ENCODE measurements around the gene MPZL2. TPM values are rescaled to one million over a fixed set of nuclear protein-coding genes. Genes with fewer than 3 reads are reported as not detected.

Gene MPZL2
- total RNA-seq, 1 experiment from 2014 or later = 1.2 TPM

DNA sequence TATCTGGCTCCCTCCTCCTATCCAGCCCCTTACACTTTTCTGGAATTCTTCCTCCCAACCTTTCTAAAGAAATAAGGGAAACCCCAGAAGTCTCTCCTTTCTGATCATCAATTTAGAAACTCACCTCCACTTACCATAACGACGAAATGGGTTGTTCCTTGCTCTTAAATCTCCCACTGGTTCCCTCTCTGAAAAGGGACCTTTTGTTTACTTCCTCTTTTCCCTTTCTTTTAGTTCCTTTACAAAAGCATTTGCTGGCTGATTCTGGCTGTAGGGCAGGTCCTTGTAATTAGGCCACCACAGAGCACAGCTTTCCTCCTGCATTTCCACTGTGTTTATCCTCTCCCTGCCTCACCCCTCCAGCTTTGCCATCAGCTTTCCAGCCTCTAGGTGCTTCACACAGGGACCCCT is 51.3 kb downstream of the MPZL2 start:
- ChIA-PET CTCF (interaction anchor here (0.9 to 5.8 kb wide), 3 partner anchors 14 to 103 kb away, joined by 3 to 44 read pairs (median 5); no protein-coding TSS in a partner anchor), POLR2A (no interaction called here)
- Mint-ChIP-seq H3K36me3 (no peaks in the 10 kb centered on the region), H3K9me3 (no peaks in the 10 kb centered on the region), H3K27me3 (ENCODE audit: low read depth) (peaks cover 15% of the 10 kb centered on the region), H3K27ac (peak overlapping the region; percentile 51), H3K4me3 (no peak overlapping the region), H3K4me1 (peaks cover 48% of the 10 kb centered on the region)
- DNase-seq (ENCODE audit: low spot score) (no peak), ATAC-seq (peak; percentile 20; the same call in 1 of the 2 replicates)
- TF ChIP-seq RORB (CRISPR knock-in tag; IDR thresholded peaks at IDR 0.05) = no peak
- TF ChIP-seq ZNF512 (CRISPR knock-in tag; IDR thresholded peaks at IDR 0.05; ENCODE audit: borderline replicate concordance) = no peak
- TF ChIP-seq GTF2I (CRISPR knock-in tag; conservative IDR thresholded peaks at IDR 0.05) = peak; percentile 79
- TF ChIP-seq, protein P1, sequence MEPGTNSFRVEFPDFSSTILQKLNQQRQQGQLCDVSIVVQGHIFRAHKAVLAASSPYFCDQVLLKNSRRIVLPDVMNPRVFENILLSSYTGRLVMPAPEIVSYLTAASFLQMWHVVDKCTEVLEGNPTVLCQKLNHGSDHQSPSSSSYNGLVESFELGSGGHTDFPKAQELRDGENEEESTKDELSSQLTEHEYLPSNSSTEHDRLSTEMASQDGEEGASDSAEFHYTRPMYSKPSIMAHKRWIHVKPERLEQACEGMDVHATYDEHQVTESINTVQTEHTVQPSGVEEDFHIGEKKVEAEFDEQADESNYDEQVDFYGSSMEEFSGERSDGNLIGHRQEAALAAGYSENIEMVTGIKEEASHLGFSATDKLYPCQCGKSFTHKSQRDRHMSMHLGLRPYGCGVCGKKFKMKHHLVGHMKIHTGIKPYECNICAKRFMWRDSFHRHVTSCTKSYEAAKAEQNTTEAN (CRISPR knock-in tag; IDR thresholded peaks at IDR 0.05) = no peak
- TF ChIP-seq NR2C2 (CRISPR knock-in tag; IDR thresholded peaks at IDR 0.05) = no peak
- TF ChIP-seq ATF2 (CRISPR knock-in tag; IDR thresholded peaks at IDR 0.05; ENCODE audit: borderline replicate concordance, low read depth) = no peak
- TF ChIP-seq MXD4 (CRISPR knock-in tag; IDR thresholded peaks at IDR 0.05; ENCODE audit: borderline replicate concordance) = no peak
- no peak for TF ChIP-seq TEAD4 (CRISPR knock-in tag; IDR thresholded peaks at IDR 0.05)

GRCh38 chr11:118212131-118212725 is 51.9 kb downstream of the MPZL2 start:
- no peaks in the 10 kb centered on the region for H3K36me3 Mint-ChIP-seq
- peak overlapping the region; percentile 49; the same call in 1 of the 2 replicates for H3K27ac Mint-ChIP-seq
- TF ChIP-seq, protein P2, sequence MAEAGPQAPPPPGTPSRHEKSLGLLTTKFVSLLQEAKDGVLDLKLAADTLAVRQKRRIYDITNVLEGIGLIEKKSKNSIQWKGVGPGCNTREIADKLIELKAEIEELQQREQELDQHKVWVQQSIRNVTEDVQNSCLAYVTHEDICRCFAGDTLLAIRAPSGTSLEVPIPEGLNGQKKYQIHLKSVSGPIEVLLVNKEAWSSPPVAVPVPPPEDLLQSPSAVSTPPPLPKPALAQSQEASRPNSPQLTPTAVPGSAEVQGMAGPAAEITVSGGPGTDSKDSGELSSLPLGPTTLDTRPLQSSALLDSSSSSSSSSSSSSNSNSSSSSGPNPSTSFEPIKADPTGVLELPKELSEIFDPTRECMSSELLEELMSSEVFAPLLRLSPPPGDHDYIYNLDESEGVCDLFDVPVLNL (CRISPR knock-in tag; IDR thresholded peaks at IDR 0.05; ENCODE audit: borderline replicate concordance, low read depth) = no peak
- peak; percentile 87 for TF ChIP-seq GABPB1 (CRISPR knock-in tag; IDR thresholded peaks at IDR 0.05)
- H3K27me3 Mint-ChIP-seq (ENCODE audit: low read depth) = peaks cover 17% of the 10 kb centered on the region
- no peak overlapping the region for H3K4me3 Mint-ChIP-seq
- H3K9me3 Mint-ChIP-seq = no peaks in the 10 kb centered on the region
- DNase-seq (ENCODE audit: low spot score) = no peak
- peaks cover 48% of the 10 kb centered on the region for H3K4me1 Mint-ChIP-seq
- 0 out of 2 replicates have a peak, but pooled peaks have one; percentile 6 for ATAC-seq
- POLR2A ChIA-PET = no interaction called here
- CTCF ChIA-PET = interaction anchor here (0.9 to 5.8 kb wide), 8 partner anchors 14 to 265 kb away, joined by 3 to 44 read pairs (median 4); no protein-coding TSS in a partner anchor

- H3K9me3 Mint-ChIP-seq = no peaks in the 10 kb centered on the region
- POLR2A ChIA-PET = no interaction called here
- H3K27ac Mint-ChIP-seq = peak overlapping the region; percentile 26; the same call in 1 of the 2 replicates
- CTCF ChIA-PET = interaction anchor here (0.6 to 5.8 kb wide), 6 partner anchors 13 to 1095 kb away, joined by 3 to 44 read pairs (median 4); no protein-coding TSS in a partner anchor
- H3K4me3 Mint-ChIP-seq = no peak overlapping the region
- H3K27me3 Mint-ChIP-seq (ENCODE audit: low read depth) = peaks cover 27% of the 10 kb centered on the region
- H3K4me1 Mint-ChIP-seq = peaks cover 56% of the 10 kb centered on the region
- H3K36me3 Mint-ChIP-seq = no peaks in the 10 kb centered on the region
- DNase-seq (ENCODE audit: low spot score) (peak; percentile 38), ATAC-seq (peak; percentile 79)
- TF ChIP-seq CBFB (CRISPR knock-in tag; IDR thresholded peaks at IDR 0.05; ENCODE audit: low read depth) = no peak
- no peak; the same call in 1 of the 2 replicates for TF ChIP-seq SP1 (CRISPR knock-in tag; conservative IDR thresholded peaks at IDR 0.05)
- no peak for TF ChIP-seq HMGA2 (CRISPR knock-in tag; IDR thresholded peaks at IDR 0.05)
- TF ChIP-seq NFYB (CRISPR knock-in tag; conservative IDR thresholded peaks at IDR 0.05; ENCODE audit: low read depth) = no peak
- TF ChIP-seq MYBL2 (CRISPR knock-in tag; IDR thresholded peaks at IDR 0.05) = no peak
- TF ChIP-seq ZNF423 (CRISPR knock-in tag; IDR thresholded peaks at IDR 0.05) = no peak
- TF ChIP-seq NFATC4 (CRISPR knock-in tag; IDR thresholded peaks at IDR 0.05) = no peak
- TF ChIP-seq, protein P3, sequence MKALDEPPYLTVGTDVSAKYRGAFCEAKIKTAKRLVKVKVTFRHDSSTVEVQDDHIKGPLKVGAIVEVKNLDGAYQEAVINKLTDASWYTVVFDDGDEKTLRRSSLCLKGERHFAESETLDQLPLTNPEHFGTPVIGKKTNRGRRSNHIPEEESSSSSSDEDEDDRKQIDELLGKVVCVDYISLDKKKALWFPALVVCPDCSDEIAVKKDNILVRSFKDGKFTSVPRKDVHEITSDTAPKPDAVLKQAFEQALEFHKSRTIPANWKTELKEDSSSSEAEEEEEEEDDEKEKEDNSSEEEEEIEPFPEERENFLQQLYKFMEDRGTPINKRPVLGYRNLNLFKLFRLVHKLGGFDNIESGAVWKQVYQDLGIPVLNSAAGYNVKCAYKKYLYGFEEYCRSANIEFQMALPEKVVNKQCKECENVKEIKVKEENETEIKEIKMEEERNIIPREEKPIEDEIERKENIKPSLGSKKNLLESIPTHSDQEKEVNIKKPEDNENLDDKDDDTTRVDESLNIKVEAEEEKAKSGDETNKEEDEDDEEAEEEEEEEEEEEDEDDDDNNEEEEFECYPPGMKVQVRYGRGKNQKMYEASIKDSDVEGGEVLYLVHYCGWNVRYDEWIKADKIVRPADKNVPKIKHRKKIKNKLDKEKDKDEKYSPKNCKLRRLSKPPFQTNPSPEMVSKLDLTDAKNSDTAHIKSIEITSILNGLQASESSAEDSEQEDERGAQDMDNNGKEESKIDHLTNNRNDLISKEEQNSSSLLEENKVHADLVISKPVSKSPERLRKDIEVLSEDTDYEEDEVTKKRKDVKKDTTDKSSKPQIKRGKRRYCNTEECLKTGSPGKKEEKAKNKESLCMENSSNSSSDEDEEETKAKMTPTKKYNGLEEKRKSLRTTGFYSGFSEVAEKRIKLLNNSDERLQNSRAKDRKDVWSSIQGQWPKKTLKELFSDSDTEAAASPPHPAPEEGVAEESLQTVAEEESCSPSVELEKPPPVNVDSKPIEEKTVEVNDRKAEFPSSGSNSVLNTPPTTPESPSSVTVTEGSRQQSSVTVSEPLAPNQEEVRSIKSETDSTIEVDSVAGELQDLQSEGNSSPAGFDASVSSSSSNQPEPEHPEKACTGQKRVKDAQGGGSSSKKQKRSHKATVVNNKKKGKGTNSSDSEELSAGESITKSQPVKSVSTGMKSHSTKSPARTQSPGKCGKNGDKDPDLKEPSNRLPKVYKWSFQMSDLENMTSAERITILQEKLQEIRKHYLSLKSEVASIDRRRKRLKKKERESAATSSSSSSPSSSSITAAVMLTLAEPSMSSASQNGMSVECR (CRISPR knock-in tag; IDR thresholded peaks at IDR 0.05; ENCODE audit: borderline replicate concordance) = no peak
These were observed 53.1 kb downstream of the MPZL2 start for GRCh38 chr11:118211006-118211405.

All from WTC11 (cell line).